ENCODE results near the gene IL17RD.

Gene IL17RD

GRCh38 chr3:57064001-57064400 lies 101.2 kb downstream of the IL17RD start:
- DNase-seq, result peak; percentile 55

- DNase-seq, result peak; percentile 23
Observed at GRCh38 chr3:57063032-57063431, 102.1 kb downstream of the IL17RD start.

- DNase-seq, result no peak
Observed at GRCh38 chr3:57062101-57062631, 103.0 kb downstream of the IL17RD start.

- no peak for DNase-seq
Observed at GRCh38 chr3:57061556-57061955, 103.6 kb downstream of the IL17RD start.

GRCh38 chr3:57060089-57060821 lies 104.9 kb downstream of the IL17RD start, which contains the start of gene SPATA12:
Gene SPATA12 (plus strand): TSS chr3:57060664. CDS start chr3:57073695, 13,031 bp downstream.
- peak; percentile 87 for DNase-seq

- DNase-seq, result peak; percentile 88
Observed at GRCh38 chr3:57059411-57059810, 105.7 kb downstream of the IL17RD start.

GRCh38 chr3:57057351-57057750 lies 107.8 kb downstream of the IL17RD start:
- no peak for DNase-seq

GRCh38 chr3:57053122-57053521 lies 112.0 kb downstream of the IL17RD start:
- DNase-seq, result no peak

GRCh38 chr3:57052662-57053061 lies 112.5 kb downstream of the IL17RD start:
- DNase-seq, result no peak

GRCh38 chr3:57048728-57049127 lies 116.4 kb downstream of the IL17RD start:
- DNase-seq, result no peak

- no peak for DNase-seq
Observed at GRCh38 chr3:57048052-57048671, 117.0 kb downstream of the IL17RD start.

- no peak for DNase-seq
Observed at GRCh38 chr3:57046101-57046765, 118.9 kb downstream of the IL17RD start.

GRCh38 chr3:57043518-57043917 lies 121.6 kb downstream of the IL17RD start:
- DNase-seq, result no peak

- no peak for DNase-seq
Observed at GRCh38 chr3:57041674-57042073, 123.5 kb downstream of the IL17RD start.
